Measurements from ENCODE around the gene RAB11A. TPM values are rescaled to one million over a fixed set of nuclear protein-coding genes. Genes with fewer than 3 reads are reported as not detected.
A peak's percentile ranks its signal among the peaks of the same experiment; 100 is the strongest.

RAB11A gene
- total RNA-seq, 2 donors from 2014 or later: 233 to 295 TPM

DNA sequence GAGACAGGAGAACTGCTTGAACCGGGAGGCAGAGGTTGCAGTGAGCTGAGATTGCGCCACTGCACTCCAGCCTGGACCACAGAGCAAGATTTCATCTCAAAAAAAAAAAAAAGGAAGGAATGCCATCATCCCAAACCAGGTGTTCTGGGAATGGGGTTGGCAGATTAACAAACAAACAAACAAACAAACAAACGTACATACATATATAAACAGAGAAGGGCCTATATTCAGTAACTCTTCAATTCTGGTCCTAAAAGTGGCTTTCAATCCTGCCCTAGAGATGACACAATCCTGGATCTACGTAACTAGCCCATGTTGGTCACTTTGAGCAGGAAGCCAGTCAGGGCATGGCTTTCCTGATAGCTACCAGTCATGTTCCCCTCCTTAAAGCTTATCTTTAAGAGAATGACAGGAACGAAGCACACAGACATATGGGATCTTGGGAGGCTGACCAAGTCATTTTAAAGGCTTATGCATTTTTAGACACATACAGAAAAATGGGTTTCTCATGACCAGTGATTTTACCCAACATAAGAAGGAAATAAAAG is 29.9 kb upstream of the RAB11A start:
- no peak overlapping the region for H3K4me3 ChIP-seq (ENCODE audit: low read length)
- no peak overlapping the region for H3K27ac Mint-ChIP-seq
- TF ChIP-seq, protein P1, sequence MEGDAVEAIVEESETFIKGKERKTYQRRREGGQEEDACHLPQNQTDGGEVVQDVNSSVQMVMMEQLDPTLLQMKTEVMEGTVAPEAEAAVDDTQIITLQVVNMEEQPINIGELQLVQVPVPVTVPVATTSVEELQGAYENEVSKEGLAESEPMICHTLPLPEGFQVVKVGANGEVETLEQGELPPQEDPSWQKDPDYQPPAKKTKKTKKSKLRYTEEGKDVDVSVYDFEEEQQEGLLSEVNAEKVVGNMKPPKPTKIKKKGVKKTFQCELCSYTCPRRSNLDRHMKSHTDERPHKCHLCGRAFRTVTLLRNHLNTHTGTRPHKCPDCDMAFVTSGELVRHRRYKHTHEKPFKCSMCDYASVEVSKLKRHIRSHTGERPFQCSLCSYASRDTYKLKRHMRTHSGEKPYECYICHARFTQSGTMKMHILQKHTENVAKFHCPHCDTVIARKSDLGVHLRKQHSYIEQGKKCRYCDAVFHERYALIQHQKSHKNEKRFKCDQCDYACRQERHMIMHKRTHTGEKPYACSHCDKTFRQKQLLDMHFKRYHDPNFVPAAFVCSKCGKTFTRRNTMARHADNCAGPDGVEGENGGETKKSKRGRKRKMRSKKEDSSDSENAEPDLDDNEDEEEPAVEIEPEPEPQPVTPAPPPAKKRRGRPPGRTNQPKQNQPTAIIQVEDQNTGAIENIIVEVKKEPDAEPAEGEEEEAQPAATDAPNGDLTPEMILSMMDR (conservative IDR thresholded peaks at IDR 0.05): no peak
- no peaks in the 10 kb centered on the region for H3K4me1 ChIP-seq (ENCODE audit: control insufficient read depth, insufficient read depth, low read length)
- no peak overlapping the region for H3K4me3 Mint-ChIP-seq
- peak; percentile 20 for DNase-seq
- H3K4me1 Mint-ChIP-seq: peaks cover 24% of the 10 kb centered on the region
- H3K36me3 ChIP-seq (ENCODE audit: control insufficient read depth, insufficient read depth, low read length): no peaks in the 10 kb centered on the region
- no peak overlapping the region for H3K9ac ChIP-seq (ENCODE audit: extremely low read depth, low read length, poor library complexity, severe bottlenecking)
- peaks cover 2% of the 10 kb centered on the region for H3K36me3 Mint-ChIP-seq (ENCODE audit: low read depth)
- WGBS, 2 experiments (ENCODE audit: insufficient coverage in 1 of 2, insufficient read length in 1 of 2): 83 to 90% methylated on average over 3 to 5 of the region's 5 CpGs
- no peaks in the 10 kb centered on the region for H3K27me3 Mint-ChIP-seq (ENCODE audit: insufficient read depth)
- H3K9me3 Mint-ChIP-seq: peaks cover 8% of the 10 kb centered on the region
- H3K27me3 ChIP-seq (ENCODE audit: control insufficient read depth, insufficient read depth, low read length, poor library complexity, severe bottlenecking): no peaks in the 10 kb centered on the region
- no peaks in the 10 kb centered on the region for H3K9me3 ChIP-seq (ENCODE audit: control insufficient read depth, low read length)
- no peak overlapping the region for H3K27ac ChIP-seq (ENCODE audit: low read depth, low read length)

DNA sequence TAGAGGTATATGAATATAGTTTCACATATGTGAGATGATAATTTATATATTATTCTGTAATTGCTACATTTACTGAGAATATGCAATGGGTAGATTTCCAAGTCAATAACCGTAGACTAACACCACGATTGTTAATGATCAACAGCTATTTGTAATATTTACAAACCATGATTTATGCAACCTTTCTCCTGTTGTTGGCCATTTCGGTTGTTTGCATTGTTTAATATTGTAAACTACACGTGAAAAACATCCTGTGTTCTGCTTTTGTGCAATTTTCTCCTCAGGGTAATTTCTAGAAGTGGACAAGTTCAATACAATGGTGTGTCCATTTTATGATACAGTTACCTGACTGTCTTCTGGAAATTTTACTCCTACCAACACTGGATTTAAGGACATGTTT is 29.3 kb upstream of the RAB11A start:
- Mint-ChIP-seq H3K4me1 (peaks cover 20% of the 10 kb centered on the region), H3K27me3 (ENCODE audit: insufficient read depth) (no peaks in the 10 kb centered on the region), H3K27ac (no peak overlapping the region), H3K4me3 (no peak overlapping the region), H3K9me3 (peaks cover 9% of the 10 kb centered on the region), H3K36me3 (ENCODE audit: low read depth) (peaks cover 2% of the 10 kb centered on the region)
- H3K27me3 ChIP-seq (ENCODE audit: control insufficient read depth, insufficient read depth, low read length, poor library complexity, severe bottlenecking): no peaks in the 10 kb centered on the region
- H3K9me3 ChIP-seq (ENCODE audit: control insufficient read depth, low read length): no peaks in the 10 kb centered on the region
- TF ChIP-seq, protein P1 (conservative IDR thresholded peaks at IDR 0.05): no peak
- no peak for DNase-seq
- H3K4me1 ChIP-seq (ENCODE audit: control insufficient read depth, insufficient read depth, low read length): no peaks in the 10 kb centered on the region
- no peaks in the 10 kb centered on the region for H3K36me3 ChIP-seq (ENCODE audit: control insufficient read depth, insufficient read depth, low read length)
- H3K4me3 ChIP-seq (ENCODE audit: low read length): no peak overlapping the region
- 91 to 100% methylated on average over 1 to 4 of the region's 4 CpGs for WGBS, 2 experiments (ENCODE audit: insufficient coverage in 1 of 2, insufficient read length in 1 of 2)
- H3K9ac ChIP-seq (ENCODE audit: extremely low read depth, low read length, poor library complexity, severe bottlenecking): no peak overlapping the region
- no peak overlapping the region for H3K27ac ChIP-seq (ENCODE audit: low read depth, low read length)

DNA sequence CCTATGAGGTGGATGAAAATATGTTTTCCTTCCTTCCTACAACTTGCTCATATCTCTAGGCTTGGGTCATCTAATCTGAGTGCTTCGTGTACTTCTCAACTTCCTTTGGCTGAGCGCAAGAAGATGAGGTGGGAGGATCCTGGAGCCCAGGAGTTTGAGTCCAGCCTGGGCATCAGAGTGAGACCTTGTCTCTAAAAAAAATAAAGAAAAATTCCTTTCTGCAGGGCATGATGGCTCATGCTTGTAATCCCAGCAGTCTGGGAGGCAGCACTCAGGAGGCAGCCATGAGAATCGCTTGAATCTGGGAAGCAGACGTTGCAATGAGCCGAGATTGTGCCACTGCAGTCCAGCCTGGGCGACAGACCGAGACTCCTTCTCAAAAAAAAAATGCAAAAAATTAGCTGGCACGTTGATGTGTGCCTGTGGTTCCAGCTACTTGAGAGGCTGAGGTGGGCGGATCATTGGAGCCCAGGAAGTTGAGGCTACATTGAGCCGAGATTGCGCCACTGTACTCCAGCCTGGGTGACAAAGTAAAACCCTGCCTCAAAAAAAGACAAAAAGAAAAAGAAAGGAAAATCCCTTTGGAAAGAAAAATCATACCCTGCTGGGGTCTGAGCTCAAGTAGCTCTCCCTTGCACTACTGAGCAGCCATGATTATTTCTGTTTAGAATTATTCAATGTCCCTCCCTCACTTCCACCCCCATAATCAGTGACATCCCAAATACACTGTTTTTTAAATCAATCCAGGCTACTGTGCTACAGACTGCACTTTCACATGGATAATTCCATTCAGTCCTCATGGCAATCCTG is 28.0 kb upstream of the RAB11A start:
- Mint-ChIP-seq H3K4me1 (peaks cover 18% of the 10 kb centered on the region), H3K4me3 (no peak overlapping the region), H3K27ac (peak overlapping the region; percentile 44), H3K36me3 (ENCODE audit: low read depth) (peaks cover 2% of the 10 kb centered on the region), H3K9me3 (peaks cover 9% of the 10 kb centered on the region), H3K27me3 (ENCODE audit: insufficient read depth) (no peaks in the 10 kb centered on the region)
- Histone ChIP-seq H3K4me1 (ENCODE audit: control insufficient read depth, insufficient read depth, low read length) (no peaks in the 10 kb centered on the region), H3K9me3 (ENCODE audit: control insufficient read depth, low read length) (no peaks in the 10 kb centered on the region), H3K4me3 (ENCODE audit: low read length) (no peak overlapping the region), H3K36me3 (ENCODE audit: control insufficient read depth, insufficient read depth, low read length) (no peaks in the 10 kb centered on the region), H3K27ac (ENCODE audit: low read depth, low read length) (peak overlapping the region; percentile 17), H3K9ac (ENCODE audit: extremely low read depth, low read length, poor library complexity, severe bottlenecking) (no peak overlapping the region), H3K27me3 (ENCODE audit: control insufficient read depth, insufficient read depth, low read length, poor library complexity, severe bottlenecking) (no peaks in the 10 kb centered on the region)
- TF ChIP-seq, protein P1 (conservative IDR thresholded peaks at IDR 0.05): no peak
- WGBS, 2 experiments (ENCODE audit: insufficient coverage in 1 of 2, insufficient read length in 1 of 2): 83 to 90% methylated on average over 10 to 11 of the region's 11 CpGs
- DNase-seq: peak; percentile 45

Data from endodermal cell (in vitro differentiated cells).